ENCODE measurements around the gene SYS1. TPM values are rescaled to one million over a fixed set of nuclear protein-coding genes. Genes with fewer than 3 reads are reported as not detected.

The SYS1 gene
- total and polyA plus RNA-seq, 2 of the 8 experiments (the other 6 are each of a cell fraction or from before 2014, with no cell fraction given) = 19.6 to 50.8 TPM

GRCh38 chr20:45359069-45359405 lies 3.9 kb upstream of the SYS1 start:
- H3K36me3 ChIP-seq (ENCODE audit: control insufficient read depth in 2 of 4, insufficient read depth in 4 of 4, low read length in 3 of 4) = no peaks in the 10 kb centered on the region
- no peak overlapping the region; the same call in 1 of the 2 replicates for H2BK5ac ChIP-seq (ENCODE audit: low read depth, low read length)
- FAIRE-seq (no peak), DNase-seq (ENCODE audit: low read depth in 1 of 2, low spot score in 2 of 2) (no peak)
- POLR2A ChIA-PET (ENCODE audit: partially characterized antibody) = interaction anchor here (1.3 to 13.2 kb wide), 6 partner anchors 12 to 48 kb away, joined by 3 to 113 read pairs (median 5); partner anchors contain the start of gene SDC4
- no peak for TF ChIP-seq KDM4A (IDR thresholded peaks at IDR 0.05; ENCODE audit: low read depth, low read length, severe bottlenecking)
- no peak for TF ChIP-seq E2F6 (IDR thresholded peaks at IDR 0.05)
- no peak for TF ChIP-seq SRF (IDR thresholded peaks at IDR 0.05; ENCODE audit: low read depth, low read length)
- no peak overlapping the region for H2BK20ac ChIP-seq (ENCODE audit: low read length)
- no peaks in the 10 kb centered on the region for H3K9me3 ChIP-seq (ENCODE audit: insufficient read depth in 2 of 2, low read depth in 1 of 2, low read length in 1 of 2)
- peaks cover 0 to 4% of the 10 kb centered on the region in 2 experiments; a peak in 1 of 4 replicates for H3K79me2 ChIP-seq (ENCODE audit: control insufficient read depth in 1 of 2, insufficient read depth in 2 of 2, low read length in 2 of 2)
- peaks cover 7% of the 10 kb centered on the region for H3K23me2 ChIP-seq (ENCODE audit: low read depth, low read length)
- CTCF ChIA-PET (ENCODE audit: partially characterized antibody) = interaction anchor here (0.6 to 6.8 kb wide), 13 partner anchors 11 to 426 kb away, joined by 3 to 85 read pairs (median 5); partner anchors contain the start of genes MATN4, SDC4 and TP53TG5
- H3K4ac ChIP-seq (replicated peaks; ENCODE audit: insufficient read length, low read depth, low read length) = no peak overlapping the region
- peaks cover 3 to 11% (median 7%) of the 10 kb centered on the region in 4 experiments; a peak in 6 of 7 replicates for H3K4me1 ChIP-seq (replicated peaks in 1 of 4; ENCODE audit: control insufficient read depth in 3 of 4, insufficient read depth in 4 of 4, low read length in 3 of 4)
- H2BK120ac ChIP-seq (replicated peaks; ENCODE audit: low read depth, low read length) = no peak overlapping the region
- no peak overlapping the region for H4K8ac ChIP-seq (ENCODE audit: extremely low read depth, insufficient read depth, low read length)
- H3K14ac ChIP-seq (ENCODE audit: insufficient read length) = no peak overlapping the region
- H3K18ac ChIP-seq (ENCODE audit: extremely low read depth, low read length) = no peak overlapping the region
- H2BK12ac ChIP-seq (ENCODE audit: low read depth, low read length) = no peak overlapping the region
- H3K79me1 ChIP-seq (ENCODE audit: low read depth, low read length) = peaks cover 3% of the 10 kb centered on the region; the same call in 1 of the 2 replicates
- no peak overlapping the region for H4K5ac ChIP-seq (ENCODE audit: insufficient read length, low read depth, low read length)
- H3K56ac ChIP-seq (replicated peaks; ENCODE audit: insufficient read length, low read depth, low read length) = no peak overlapping the region
- WGBS, 2 experiments (ENCODE audit: extremely low coverage in 1 of 2, insufficient coverage in 1 of 2, insufficient read length in 1 of 2, insufficient replicate concordance in 2 of 2, low coverage in 1 of 2, low lambda C conversion rate in 2 of 2, missing lambda C conversion rate in 1 of 2) = 90% methylated on average over 7 of the region's 7 CpGs; no CpG with 5 or more reads in 1 of the 2 experiments
- no peak overlapping the region for H4K91ac ChIP-seq (replicated peaks; ENCODE audit: insufficient read length, low read length)
- H3K27me3 ChIP-seq (replicated peaks in 1 of 4; ENCODE audit: control insufficient read depth in 3 of 4, extremely low read depth in 1 of 4, insufficient read depth in 3 of 4, low read length in 3 of 4) = no peaks in the 10 kb centered on the region
- H3K4me3 ChIP-seq (ENCODE audit: extremely low read depth in 1 of 4, insufficient read depth in 2 of 4, low read depth in 3 of 4, low read length in 4 of 4) = no peak overlapping the region
- no peak overlapping the region for H2AK5ac ChIP-seq (ENCODE audit: low read depth, low read length)
- no peak overlapping the region for H3K23ac ChIP-seq (ENCODE audit: insufficient read length)
- no peak overlapping the region for H3K9ac ChIP-seq (replicated peaks in 1 of 4; ENCODE audit: extremely low read depth in 1 of 4, low read depth in 3 of 4, low read length in 3 of 4)
- H2AFZ ChIP-seq (ENCODE audit: low read length) = no peak overlapping the region
- no peak overlapping the region for H3K27ac ChIP-seq (ENCODE audit: low read depth, low read length)
- no peak overlapping the region for H3K4me2 ChIP-seq (ENCODE audit: insufficient read depth in 1 of 2, low read depth in 2 of 2, low read length in 2 of 2)
- H4K20me1 ChIP-seq (replicated peaks in 1 of 2; ENCODE audit: control insufficient read depth in 1 of 2, insufficient read depth in 2 of 2, low read length in 2 of 2) = peaks cover 0 to 2% of the 10 kb centered on the region in 2 experiments
- no peak overlapping the region for H2BK15ac ChIP-seq (ENCODE audit: low read length)

Data from H1 (cell line).